ENCODE measurements around the gene KCNN1.

GRCh38 chr19:17997969-17998826, 31.3 kb downstream of the KCNN1 start:
- TF ChIP-seq CTCF (IDR thresholded peaks at IDR 0.05) (no peak), POLR2A (IDR thresholded peaks at IDR 0.05) (no peak)

Data from lower leg skin (tissue), 3 donors.